Activated T-cell treated with anti-CD3 and anti-CD28 coated beads, Interleukin-2, amount 50 U/mL, for 4 hours (primary cell): ENCODE results near the gene MPLKIP. TPM values are rescaled to one million over a fixed set of nuclear protein-coding genes. Genes with fewer than 3 reads are reported as not detected.
"Not testable (repeated sequence)": the region's sequence is repeated elsewhere in the genome, so short reads cannot be mapped to it uniquely, and the experiment has no call there.

Experiments
- ATAC-seq, 2 donors: fragments of 200-7000 bp; cut with Tn5 transposase; one replicate each; pipeline ENCODE4 v1.10.0; 2021
- DNase-seq: peaks from one replicate; pipeline ENCODE4 v3.0.0-alpha.2; 2020
- H3K27me3 Mint-ChIP-seq: one replicate; pipeline ENCODE4 v1.8.0; 2021; ENCODE audit warnings: low read depth, mixed read lengths
- H3K36me3 Mint-ChIP-seq: one replicate; pipeline ENCODE4 v1.8.0; 2022; ENCODE audit warnings: mixed read lengths; ENCODE audit not compliant: insufficient read depth
- H3K4me1 Mint-ChIP-seq: one replicate; pipeline ENCODE4 v1.8.0; 2021; ENCODE audit warnings: low read depth, mixed read lengths
- H3K4me3 Mint-ChIP-seq: one replicate; pipeline ENCODE4 v1.8.0; 2021; ENCODE audit warnings: mild to moderate bottlenecking, moderate library complexity, mixed read lengths
- H3K9me3 Mint-ChIP-seq: one replicate; pipeline ENCODE4 v1.8.0; 2021; ENCODE audit warnings: mixed read lengths
- total RNA-seq, 3 donors: library from RNA; stranded (reverse); gene quantifications; one replicate each; pipeline ENCODE4 v1.2.1, GENCODE V29; 2021

The MPLKIP gene
- total RNA-seq, 3 donors from 2014 or later, result 33.9 to 40.9 (median 38.3) TPM

- Mint-ChIP-seq H3K4me3 (no peak overlapping the region), H3K36me3 (no peaks in the 10 kb centered on the region), H3K27me3 (peaks cover 12% of the 10 kb centered on the region), H3K9me3 (no peaks in the 10 kb centered on the region), H3K4me1 (no peaks in the 10 kb centered on the region)
- no peak for ATAC-seq
- no peak for DNase-seq
Observed at GRCh38 chr7:40147371-40148246, 13.2 kb upstream of the MPLKIP start.

- not testable (repeated sequence) for H3K9me3 Mint-ChIP-seq, H3K4me3 Mint-ChIP-seq, H3K4me1 Mint-ChIP-seq, ATAC-seq, DNase-seq, H3K36me3 Mint-ChIP-seq
- H3K27me3 Mint-ChIP-seq, result peaks cover 12% of the 10 kb centered on the region
Observed at GRCh38 chr7:40145596-40146130, 11.2 kb upstream of the MPLKIP start.

GRCh38 chr7:40141916-40142315, 7.5 kb upstream of the MPLKIP start:
- H3K4me3 Mint-ChIP-seq, H3K36me3 Mint-ChIP-seq, H3K27me3 Mint-ChIP-seq, H3K9me3 Mint-ChIP-seq, ATAC-seq, DNase-seq, H3K4me1 Mint-ChIP-seq: not testable (repeated sequence)

- ATAC-seq, H3K4me1 Mint-ChIP-seq, DNase-seq, H3K27me3 Mint-ChIP-seq, H3K9me3 Mint-ChIP-seq, H3K36me3 Mint-ChIP-seq, H3K4me3 Mint-ChIP-seq: not testable (repeated sequence)
Observed at GRCh38 chr7:40139891-40140290, 5.5 kb upstream of the MPLKIP start.

GRCh38 chr7:40138973-40139372, 4.6 kb upstream of the MPLKIP start:
- ATAC-seq (no peak), DNase-seq (no peak)
- H3K4me1 Mint-ChIP-seq, result peaks cover 2% of the 10 kb centered on the region
- H3K4me3 Mint-ChIP-seq, result no peak overlapping the region
- H3K9me3 Mint-ChIP-seq, result no peaks in the 10 kb centered on the region
- peaks cover 3% of the 10 kb centered on the region for H3K27me3 Mint-ChIP-seq
- no peaks in the 10 kb centered on the region for H3K36me3 Mint-ChIP-seq

GRCh38 chr7:40137563-40137962, 3.1 kb upstream of the MPLKIP start:
- no peak for ATAC-seq
- Mint-ChIP-seq H3K36me3 (no peaks in the 10 kb centered on the region), H3K9me3 (no peaks in the 10 kb centered on the region), H3K4me1 (peaks cover 11% of the 10 kb centered on the region), H3K27me3 (no peaks in the 10 kb centered on the region), H3K4me3 (no peak overlapping the region)
- DNase-seq, result no peak

- Mint-ChIP-seq H3K4me1 (peaks cover 27% of the 10 kb centered on the region), H3K9me3 (no peaks in the 10 kb centered on the region), H3K36me3 (peaks cover 3% of the 10 kb centered on the region), H3K27me3 (no peaks in the 10 kb centered on the region), H3K4me3 (peak overlapping the region; percentile 73)
- peak in 1 of 2 donors; percentile 5 for ATAC-seq
- DNase-seq, result no peak
Observed at GRCh38 chr7:40135317-40135610, 842 bp upstream of the MPLKIP start.

- H3K4me3 Mint-ChIP-seq, result peak overlapping the region; percentile 92
- ATAC-seq (peak; percentile 70 to 71), DNase-seq (no peak)
- H3K36me3 Mint-ChIP-seq, result peaks cover 5% of the 10 kb centered on the region
- H3K4me1 Mint-ChIP-seq, result peaks cover 31% of the 10 kb centered on the region
- no peaks in the 10 kb centered on the region for H3K27me3 Mint-ChIP-seq
- H3K9me3 Mint-ChIP-seq, result no peaks in the 10 kb centered on the region
Observed at GRCh38 chr7:40133561-40134427, 628 bp downstream of the MPLKIP start.

- H3K4me1 Mint-ChIP-seq, result peaks cover 1% of the 10 kb centered on the region
- H3K4me3 Mint-ChIP-seq, result no peak overlapping the region
- no peaks in the 10 kb centered on the region for H3K9me3 Mint-ChIP-seq
- ATAC-seq (no peak), DNase-seq (no peak)
- no peaks in the 10 kb centered on the region for H3K27me3 Mint-ChIP-seq
- peaks cover 6% of the 10 kb centered on the region for H3K36me3 Mint-ChIP-seq
Observed at GRCh38 chr7:40122940-40123254, 11.5 kb downstream of the MPLKIP start.

GRCh38 chr7:40122100-40122939, 12.1 kb downstream of the MPLKIP start:
- H3K4me3 Mint-ChIP-seq, H3K36me3 Mint-ChIP-seq, DNase-seq, ATAC-seq, H3K27me3 Mint-ChIP-seq, H3K9me3 Mint-ChIP-seq, H3K4me1 Mint-ChIP-seq: not testable (repeated sequence)

- Mint-ChIP-seq H3K27me3 (no peaks in the 10 kb centered on the region), H3K4me1 (no peaks in the 10 kb centered on the region), H3K36me3 (peaks cover 5% of the 10 kb centered on the region), H3K9me3 (no peaks in the 10 kb centered on the region), H3K4me3 (no peak overlapping the region)
- no peak for ATAC-seq
- no peak for DNase-seq
Observed at GRCh38 chr7:40120020-40120419, 14.4 kb downstream of the MPLKIP start.

GRCh38 chr7:40118201-40118600, 16.2 kb downstream of the MPLKIP start:
- not testable (repeated sequence) for H3K4me1 Mint-ChIP-seq, DNase-seq, H3K9me3 Mint-ChIP-seq, H3K27me3 Mint-ChIP-seq, H3K4me3 Mint-ChIP-seq, ATAC-seq, H3K36me3 Mint-ChIP-seq

GRCh38 chr7:40117199-40117598, 17.2 kb downstream of the MPLKIP start:
- ATAC-seq, H3K36me3 Mint-ChIP-seq, H3K9me3 Mint-ChIP-seq, DNase-seq, H3K4me3 Mint-ChIP-seq, H3K4me1 Mint-ChIP-seq, H3K27me3 Mint-ChIP-seq: not testable (repeated sequence)

GRCh38 chr7:40115936-40116335, 18.5 kb downstream of the MPLKIP start:
- no peaks in the 10 kb centered on the region for H3K36me3 Mint-ChIP-seq
- DNase-seq (no peak), ATAC-seq (no peak)
- H3K27me3 Mint-ChIP-seq, result no peaks in the 10 kb centered on the region
- H3K9me3 Mint-ChIP-seq, result no peaks in the 10 kb centered on the region
- H3K4me1 Mint-ChIP-seq, result no peaks in the 10 kb centered on the region
- no peak overlapping the region for H3K4me3 Mint-ChIP-seq
